ENCODE results near the gene TICRR. TPM values are rescaled to one million over a fixed set of nuclear protein-coding genes. Genes with fewer than 3 reads are reported as not detected.
A peak's percentile ranks its signal among the peaks of the same experiment; 100 is the strongest.

TICRR gene
- total RNA-seq, 1 donor from 2014 or later: 4.8 TPM

DNA sequence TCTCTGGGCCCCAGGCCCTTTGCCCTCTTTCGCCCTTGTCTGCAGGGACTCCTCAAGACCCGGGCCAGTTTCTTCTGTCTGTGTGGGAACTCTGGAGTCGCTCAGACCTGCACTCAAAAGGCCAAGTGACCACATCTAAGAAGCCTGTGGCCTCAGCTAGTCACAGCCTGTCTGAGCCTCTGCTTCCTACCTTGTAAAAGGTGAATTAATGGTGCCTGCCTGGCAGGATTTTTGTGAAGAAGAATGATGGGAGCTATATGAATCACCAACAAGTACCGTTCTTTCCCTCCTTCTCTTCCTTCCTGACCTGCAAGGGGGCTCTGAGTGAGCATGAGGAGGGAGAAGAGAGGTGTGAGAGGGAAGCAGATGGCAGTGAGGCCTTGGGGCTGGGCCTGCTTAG is 96.4 kb downstream of the TICRR start:
- Mint-ChIP-seq H3K4me1 (ENCODE audit: unreplicated experiment) (no peaks in the 10 kb centered on the region), H3K4me3 (ENCODE audit: unreplicated experiment) (no peak overlapping the region), H3K36me3 (ENCODE audit: low read depth, unreplicated experiment) (peaks cover 9% of the 10 kb centered on the region), H3K9me3 (ENCODE audit: unreplicated experiment) (no peaks in the 10 kb centered on the region), H3K27me3 (ENCODE audit: unreplicated experiment) (peaks cover 1% of the 10 kb centered on the region), H3K27ac (ENCODE audit: unreplicated experiment) (no peak overlapping the region)
- DNase-seq (ENCODE audit: low spot score): no peak
- TF ChIP-seq, protein P1, sequence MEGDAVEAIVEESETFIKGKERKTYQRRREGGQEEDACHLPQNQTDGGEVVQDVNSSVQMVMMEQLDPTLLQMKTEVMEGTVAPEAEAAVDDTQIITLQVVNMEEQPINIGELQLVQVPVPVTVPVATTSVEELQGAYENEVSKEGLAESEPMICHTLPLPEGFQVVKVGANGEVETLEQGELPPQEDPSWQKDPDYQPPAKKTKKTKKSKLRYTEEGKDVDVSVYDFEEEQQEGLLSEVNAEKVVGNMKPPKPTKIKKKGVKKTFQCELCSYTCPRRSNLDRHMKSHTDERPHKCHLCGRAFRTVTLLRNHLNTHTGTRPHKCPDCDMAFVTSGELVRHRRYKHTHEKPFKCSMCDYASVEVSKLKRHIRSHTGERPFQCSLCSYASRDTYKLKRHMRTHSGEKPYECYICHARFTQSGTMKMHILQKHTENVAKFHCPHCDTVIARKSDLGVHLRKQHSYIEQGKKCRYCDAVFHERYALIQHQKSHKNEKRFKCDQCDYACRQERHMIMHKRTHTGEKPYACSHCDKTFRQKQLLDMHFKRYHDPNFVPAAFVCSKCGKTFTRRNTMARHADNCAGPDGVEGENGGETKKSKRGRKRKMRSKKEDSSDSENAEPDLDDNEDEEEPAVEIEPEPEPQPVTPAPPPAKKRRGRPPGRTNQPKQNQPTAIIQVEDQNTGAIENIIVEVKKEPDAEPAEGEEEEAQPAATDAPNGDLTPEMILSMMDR (IDR thresholded peaks at IDR 0.05; ENCODE audit: unreplicated experiment): no peak

DNA sequence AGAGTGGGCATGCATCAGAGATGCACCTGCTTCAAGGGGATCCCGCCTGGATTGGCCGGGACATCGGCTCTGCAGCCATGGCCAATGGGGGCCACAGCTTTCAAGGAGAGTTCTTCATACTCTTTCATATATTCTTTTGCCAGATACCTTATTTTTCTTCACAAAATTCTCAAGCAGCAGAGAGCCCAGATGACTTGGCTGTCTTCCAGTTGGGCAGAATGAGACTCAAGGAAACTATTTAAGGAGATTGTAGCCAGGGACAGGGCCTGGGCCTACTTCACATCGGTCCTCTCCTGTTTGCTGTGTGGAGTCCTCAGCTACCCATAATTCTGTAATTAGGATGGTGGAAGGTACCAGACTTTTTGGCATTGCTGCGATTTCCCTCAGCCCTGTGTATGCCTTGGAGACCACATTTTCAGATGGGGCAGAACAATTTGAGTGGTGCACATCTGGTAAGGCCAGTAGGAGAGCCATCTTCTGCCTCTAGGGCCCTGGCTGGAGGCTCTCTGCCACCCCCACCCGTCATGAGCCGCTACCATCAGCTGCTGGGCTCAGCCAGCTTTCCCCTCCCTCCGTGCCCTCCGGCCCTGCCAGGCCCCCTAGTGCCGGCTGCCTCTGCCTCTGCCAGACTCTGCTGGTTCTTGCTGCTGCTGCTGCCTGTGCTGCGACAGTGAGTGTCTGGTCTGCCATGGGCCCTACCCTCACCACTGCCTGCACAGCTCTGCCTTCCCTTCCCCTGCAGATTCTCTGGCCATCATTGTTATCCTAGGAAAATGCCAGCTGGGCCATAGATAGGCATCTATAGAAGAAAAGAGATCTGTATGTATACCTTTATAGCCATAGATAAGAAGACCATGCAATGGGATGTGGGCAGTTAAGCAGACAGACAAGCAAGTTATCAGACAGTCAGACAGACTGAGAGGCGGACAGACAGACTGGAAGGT is 97.2 kb downstream of the TICRR start:
- H3K27ac Mint-ChIP-seq (ENCODE audit: unreplicated experiment): no peak overlapping the region
- peaks cover 9% of the 10 kb centered on the region for H3K36me3 Mint-ChIP-seq (ENCODE audit: low read depth, unreplicated experiment)
- no peaks in the 10 kb centered on the region for H3K9me3 Mint-ChIP-seq (ENCODE audit: unreplicated experiment)
- H3K27me3 Mint-ChIP-seq (ENCODE audit: unreplicated experiment): peaks cover 3% of the 10 kb centered on the region
- no peaks in the 10 kb centered on the region for H3K4me1 Mint-ChIP-seq (ENCODE audit: unreplicated experiment)
- H3K4me3 Mint-ChIP-seq (ENCODE audit: unreplicated experiment): no peak overlapping the region
- TF ChIP-seq, protein P1 (IDR thresholded peaks at IDR 0.05; ENCODE audit: unreplicated experiment): no peak
- no peak for DNase-seq (ENCODE audit: low spot score)

DNA sequence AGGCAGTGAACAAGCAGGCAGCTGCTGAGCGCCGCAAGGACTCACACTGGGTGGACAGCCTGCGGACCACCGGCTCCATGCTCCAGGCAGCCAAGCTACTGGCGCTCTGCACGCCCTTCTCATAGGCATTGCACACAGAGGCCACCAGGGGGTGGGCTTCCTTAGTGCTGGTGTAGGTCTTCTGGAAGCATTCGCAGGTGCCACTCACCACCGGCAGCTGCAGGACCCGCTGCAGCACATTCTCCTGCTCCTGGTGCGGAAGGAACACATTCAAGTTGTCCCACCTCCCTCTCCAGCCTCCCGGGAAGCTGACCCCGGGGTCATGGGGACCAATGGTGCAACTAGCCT is 97.9 kb downstream of the TICRR start:
- Mint-ChIP-seq H3K4me1 (ENCODE audit: unreplicated experiment) (no peaks in the 10 kb centered on the region), H3K9me3 (ENCODE audit: unreplicated experiment) (no peaks in the 10 kb centered on the region), H3K4me3 (ENCODE audit: unreplicated experiment) (no peak overlapping the region), H3K36me3 (ENCODE audit: low read depth, unreplicated experiment) (peaks cover 9% of the 10 kb centered on the region), H3K27me3 (ENCODE audit: unreplicated experiment) (peaks cover 3% of the 10 kb centered on the region), H3K27ac (ENCODE audit: unreplicated experiment) (no peak overlapping the region)
- DNase-seq (ENCODE audit: low spot score): peak; percentile 81
- TF ChIP-seq, protein P1 (IDR thresholded peaks at IDR 0.05; ENCODE audit: unreplicated experiment): peak; percentile 79

DNA sequence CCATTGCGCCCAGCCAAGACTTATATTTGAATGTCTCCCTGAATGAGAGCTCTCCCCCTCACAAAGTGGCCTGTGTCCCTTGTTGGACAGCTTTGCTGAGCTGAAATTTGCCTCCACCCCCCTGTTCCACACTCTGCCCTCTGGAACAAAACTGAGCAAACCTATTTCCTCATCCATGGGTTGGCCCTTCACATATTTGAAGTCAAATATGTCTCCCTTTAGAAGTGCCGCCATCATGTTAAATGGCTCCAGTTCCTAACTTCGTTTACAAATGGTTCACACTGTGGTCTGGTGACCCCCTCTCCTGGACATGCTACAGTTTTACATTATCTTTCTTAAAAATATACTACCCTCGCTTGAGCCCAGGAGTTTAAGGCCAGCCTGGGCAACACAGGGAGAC is 99.3 kb downstream of the TICRR start:
- DNase-seq (ENCODE audit: low spot score): no peak
- no peak overlapping the region for H3K27ac Mint-ChIP-seq (ENCODE audit: unreplicated experiment)
- H3K27me3 Mint-ChIP-seq (ENCODE audit: unreplicated experiment): peaks cover 3% of the 10 kb centered on the region
- H3K36me3 Mint-ChIP-seq (ENCODE audit: low read depth, unreplicated experiment): peaks cover 9% of the 10 kb centered on the region
- H3K4me1 Mint-ChIP-seq (ENCODE audit: unreplicated experiment): no peaks in the 10 kb centered on the region
- no peaks in the 10 kb centered on the region for H3K9me3 Mint-ChIP-seq (ENCODE audit: unreplicated experiment)
- peak overlapping the region; percentile 54 for H3K4me3 Mint-ChIP-seq (ENCODE audit: unreplicated experiment)
- TF ChIP-seq, protein P1 (IDR thresholded peaks at IDR 0.05; ENCODE audit: unreplicated experiment): no peak

DNA sequence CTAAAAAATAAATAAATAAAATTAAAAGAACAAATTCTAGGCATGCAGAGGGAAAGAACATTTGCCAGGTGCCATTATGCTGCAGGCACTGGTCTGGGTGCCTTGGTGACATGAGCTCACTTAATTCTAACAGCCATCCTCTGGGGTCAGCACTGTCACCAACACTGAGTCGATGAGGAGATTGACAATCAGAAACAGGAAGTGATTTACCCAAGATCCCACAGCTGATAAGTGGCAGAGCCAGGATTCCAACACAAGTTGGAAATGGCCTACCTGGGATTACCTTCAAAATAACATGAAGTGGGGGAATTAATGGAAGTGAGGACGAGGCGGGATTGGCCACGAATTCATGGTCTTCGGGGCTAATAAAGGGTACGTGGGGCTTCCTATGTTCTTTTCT is 100.3 kb downstream of the TICRR start:
- H3K4me1 Mint-ChIP-seq (ENCODE audit: unreplicated experiment): no peaks in the 10 kb centered on the region
- TF ChIP-seq, protein P1 (IDR thresholded peaks at IDR 0.05; ENCODE audit: unreplicated experiment): no peak
- no peak overlapping the region for H3K4me3 Mint-ChIP-seq (ENCODE audit: unreplicated experiment)
- no peak for DNase-seq (ENCODE audit: low spot score)
- H3K27me3 Mint-ChIP-seq (ENCODE audit: unreplicated experiment): peaks cover 1% of the 10 kb centered on the region
- H3K9me3 Mint-ChIP-seq (ENCODE audit: unreplicated experiment): no peaks in the 10 kb centered on the region
- H3K27ac Mint-ChIP-seq (ENCODE audit: unreplicated experiment): no peak overlapping the region
- peaks cover 9% of the 10 kb centered on the region for H3K36me3 Mint-ChIP-seq (ENCODE audit: low read depth, unreplicated experiment)

All from endothelial cell (in vitro differentiated cells).